ENCODE results near the gene RNF208.

GRCh38 chr9:137271696-137272076 is 49.6 kb upstream of the RNF208 start:
- TF ChIP-seq CTCF (IDR thresholded peaks at IDR 0.05; ENCODE audit: low read length) (no peak), EZH2 (IDR thresholded peaks at IDR 0.05; ENCODE audit: borderline replicate concordance, low read length) (no peak)
